Effector memory CD4-positive, alpha-beta T cell (primary cell): Measurements from ENCODE around the gene KLC4.
"Not testable (repeated sequence)": the region's sequence is repeated elsewhere in the genome, so short reads cannot be mapped to it uniquely, and the experiment has no call there.

Experiments
- DNase-seq, 3 donors: peaks; one replicate each; pipeline ENCODE4 v3.0.0-alpha.2; 2020
- H3K27ac ChIP-seq: 2 replicates; pipeline ENCODE4 v1.7.0; 2013; ENCODE audit warnings: mild to moderate bottlenecking, low read length, moderate library complexity; ENCODE audit not compliant: insufficient read depth, poor library complexity, severe bottlenecking
- H3K27me3 ChIP-seq: replicated peaks from 2 replicates; pipeline ENCODE4 v1.7.0; 2013; ENCODE audit warnings: mild to moderate bottlenecking, low read length; ENCODE audit not compliant: insufficient read depth, control insufficient read depth, poor library complexity, severe bottlenecking
- H3K36me3 ChIP-seq: 2 replicates; pipeline ENCODE4 v1.7.0; 2013; ENCODE audit warnings: mild to moderate bottlenecking, low read length, moderate library complexity; ENCODE audit not compliant: control insufficient read depth, insufficient read depth
- H3K4me1 ChIP-seq: 2 replicates; pipeline ENCODE4 v1.7.0; 2013; ENCODE audit warnings: low read length, mild to moderate bottlenecking; ENCODE audit not compliant: control insufficient read depth, insufficient read depth, poor library complexity, severe bottlenecking
- H3K4me3 ChIP-seq: 2 replicates; pipeline ENCODE4 v1.7.0; 2013; ENCODE audit warnings: low read length, low read depth, mild to moderate bottlenecking; ENCODE audit not compliant: insufficient read depth, poor library complexity, severe bottlenecking
- H3K9me3 ChIP-seq: 2 replicates; pipeline ENCODE4 v1.7.0; 2013; ENCODE audit warnings: mild to moderate bottlenecking, low read length, moderate library complexity; ENCODE audit not compliant: control insufficient read depth

The KLC4 gene

DNA sequence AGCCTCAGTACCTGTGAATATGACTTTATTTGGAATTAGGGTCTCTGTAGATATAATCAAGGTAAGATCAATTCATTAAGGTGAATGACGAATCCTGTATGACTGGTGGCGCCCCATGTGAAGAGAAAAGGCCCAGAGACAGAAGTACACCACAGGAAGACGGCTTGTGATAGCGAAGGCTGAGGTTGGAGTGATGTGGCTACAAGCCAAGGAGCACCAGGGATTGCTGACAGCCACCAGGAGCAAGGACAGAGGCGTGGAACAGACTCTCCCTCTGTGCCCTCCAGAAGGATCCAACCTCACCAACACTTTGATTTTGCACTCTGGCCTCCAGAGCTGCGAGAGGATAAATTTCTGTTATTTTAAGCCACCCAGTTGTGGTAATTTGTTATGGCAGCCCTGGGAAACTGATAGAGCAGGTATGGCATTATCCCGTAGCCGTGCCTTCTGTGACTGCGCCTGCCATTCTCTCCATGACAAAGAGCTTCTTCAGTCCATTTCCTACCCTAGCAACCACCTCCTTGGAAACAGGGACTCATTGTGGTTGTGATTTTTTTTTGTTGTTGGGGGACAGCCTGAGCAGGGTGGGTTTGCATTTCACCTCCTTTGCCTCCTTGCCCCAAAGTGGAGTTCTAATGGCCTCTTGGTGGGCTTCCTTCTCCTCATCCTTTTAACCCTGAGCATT lies 46.2 kb downstream of the KLC4 start:
- H3K27ac ChIP-seq, result no peak overlapping the region
- DNase-seq, result no peak

GRCh38 chr6:43107344-43108062 lies 48.1 kb downstream of the KLC4 start:
- H3K4me1 ChIP-seq, result no peaks in the 10 kb centered on the region
- no peak for DNase-seq
- H3K9me3 ChIP-seq, result no peaks in the 10 kb centered on the region
- no peaks in the 10 kb centered on the region for H3K27me3 ChIP-seq
- H3K36me3 ChIP-seq, result no peaks in the 10 kb centered on the region
- H3K27ac ChIP-seq, result no peak overlapping the region
- H3K4me3 ChIP-seq, result no peak overlapping the region

More for the DNA sequence above, 46.2 kb downstream of the KLC4 start:
- Histone ChIP-seq H3K4me3 (no peak overlapping the region), H3K27me3 (no peaks in the 10 kb centered on the region), H3K4me1 (no peaks in the 10 kb centered on the region), H3K36me3 (no peaks in the 10 kb centered on the region), H3K9me3 (no peaks in the 10 kb centered on the region)

- Histone ChIP-seq H3K27ac (no peak overlapping the region), H3K36me3 (no peaks in the 10 kb centered on the region)
- no peak for DNase-seq
Observed at GRCh38 chr6:43113431-43114260, 54.2 kb downstream of the KLC4 start.

DNA sequence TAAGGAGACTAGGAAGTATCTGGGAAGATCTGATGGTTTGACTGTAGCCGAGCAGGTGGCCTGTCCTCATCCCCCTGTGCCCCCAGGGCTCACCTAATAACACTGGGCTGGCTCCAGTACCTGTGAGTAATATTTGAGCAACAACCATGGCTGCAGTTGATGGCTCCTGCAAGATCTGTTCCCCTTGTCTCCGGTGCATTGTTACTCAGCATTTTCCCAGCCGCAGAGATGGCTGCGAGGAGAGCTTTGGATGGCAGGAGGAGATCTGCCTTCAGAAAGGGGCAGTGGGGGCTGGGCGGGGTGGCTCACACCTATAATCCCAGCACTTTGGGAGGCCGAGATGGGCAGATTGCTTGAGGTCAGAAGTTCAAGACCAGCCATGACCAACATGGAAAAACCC lies 55.9 kb downstream of the KLC4 start:
- no peaks in the 10 kb centered on the region for H3K27me3 ChIP-seq
- no peak overlapping the region for H3K27ac ChIP-seq
- no peaks in the 10 kb centered on the region for H3K4me1 ChIP-seq
- no peaks in the 10 kb centered on the region for H3K9me3 ChIP-seq
- no peaks in the 10 kb centered on the region for H3K36me3 ChIP-seq
- DNase-seq, result no peak
- no peak overlapping the region for H3K4me3 ChIP-seq

More at GRCh38 chr6:43113431-43114260, 54.2 kb downstream of the KLC4 start:
- Histone ChIP-seq H3K4me1 (no peaks in the 10 kb centered on the region), H3K9me3 (no peaks in the 10 kb centered on the region), H3K27me3 (no peaks in the 10 kb centered on the region), H3K4me3 (no peak overlapping the region)

DNA sequence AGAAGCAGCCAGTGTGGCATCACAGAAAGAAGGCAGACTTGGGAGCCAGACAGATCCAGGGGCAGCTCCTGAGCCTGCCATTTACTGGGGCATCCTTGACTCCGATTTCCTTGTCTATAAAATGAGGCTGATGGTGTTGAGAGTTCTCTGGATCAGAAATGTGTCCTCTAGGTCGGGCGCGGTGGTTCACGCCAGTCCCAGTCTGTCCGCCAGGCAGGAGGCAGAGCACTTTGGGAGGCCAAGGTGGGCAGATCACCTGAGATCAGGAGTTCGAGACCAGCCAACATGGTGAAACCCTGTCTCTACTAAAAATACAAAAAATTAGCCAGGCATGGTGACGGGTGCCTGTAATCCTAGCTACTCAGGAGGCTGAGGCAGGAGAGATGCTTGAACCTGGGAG lies 58.0 kb downstream of the KLC4 start:
- not testable (repeated sequence) for H3K27me3 ChIP-seq, H3K4me3 ChIP-seq, H3K4me1 ChIP-seq

GRCh38 chr6:43119482-43119881 lies 60.1 kb downstream of the KLC4 start:
- no peaks in the 10 kb centered on the region for H3K4me1 ChIP-seq
- no peak overlapping the region for H3K4me3 ChIP-seq
- H3K27ac ChIP-seq, result no peak overlapping the region
- no peak for DNase-seq
- no peaks in the 10 kb centered on the region for H3K36me3 ChIP-seq
- H3K27me3 ChIP-seq, result no peaks in the 10 kb centered on the region
- no peaks in the 10 kb centered on the region for H3K9me3 ChIP-seq

More for the DNA sequence above, 58.0 kb downstream of the KLC4 start:
- H3K36me3 ChIP-seq, H3K9me3 ChIP-seq, DNase-seq, H3K27ac ChIP-seq: not testable (repeated sequence)

GRCh38 chr6:43120101-43120763 lies 60.8 kb downstream of the KLC4 start:
- Histone ChIP-seq H3K4me1 (no peaks in the 10 kb centered on the region), H3K27me3 (no peaks in the 10 kb centered on the region), H3K36me3 (no peaks in the 10 kb centered on the region), H3K4me3 (no peak overlapping the region), H3K27ac (no peak overlapping the region), H3K9me3 (no peaks in the 10 kb centered on the region)
- no peak for DNase-seq

GRCh38 chr6:43120944-43121913 lies 61.8 kb downstream of the KLC4 start:
- H3K27ac ChIP-seq, result no peak overlapping the region
- H3K4me1 ChIP-seq, result no peaks in the 10 kb centered on the region
- no peaks in the 10 kb centered on the region for H3K9me3 ChIP-seq
- H3K36me3 ChIP-seq, result no peaks in the 10 kb centered on the region
- no peak for DNase-seq
- H3K4me3 ChIP-seq, result no peak overlapping the region
- H3K27me3 ChIP-seq, result no peaks in the 10 kb centered on the region

GRCh38 chr6:43122146-43122545 lies 62.7 kb downstream of the KLC4 start:
- no peak overlapping the region for H3K4me3 ChIP-seq
- no peaks in the 10 kb centered on the region for H3K36me3 ChIP-seq
- H3K27me3 ChIP-seq, result no peaks in the 10 kb centered on the region
- no peaks in the 10 kb centered on the region for H3K9me3 ChIP-seq
- no peaks in the 10 kb centered on the region for H3K4me1 ChIP-seq
- DNase-seq, result no peak
- no peak overlapping the region for H3K27ac ChIP-seq
